GM21737 (cell line): ENCODE results near the gene B3GNT2.

Experiments used
- ATAC-seq: cut with Tn5 transposase; IDR thresholded peaks from one replicate; pipeline ENCODE4 v1.9.1; 2021; ENCODE audit warnings: mild to moderate bottlenecking, moderate library complexity; ENCODE audit not compliant: unreplicated experiment

Gene B3GNT2

GRCh38 chr2:62202729-62203128 is 6.8 kb downstream of the B3GNT2 start:
- ATAC-seq = no peak

GRCh38 chr2:62203459-62203858 is 7.5 kb downstream of the B3GNT2 start:
- ATAC-seq = no peak

GRCh38 chr2:62204998-62205496 is 9.1 kb downstream of the B3GNT2 start:
- ATAC-seq = no peak

- no peak for ATAC-seq
Measured at GRCh38 chr2:62205554-62205953, 9.6 kb downstream of the B3GNT2 start.

GRCh38 chr2:62206024-62206423 is 10.1 kb downstream of the B3GNT2 start:
- ATAC-seq = no peak

GRCh38 chr2:62207491-62207890 is 11.6 kb downstream of the B3GNT2 start:
- ATAC-seq = no peak

GRCh38 chr2:62208074-62208757 is 12.3 kb downstream of the B3GNT2 start:
- no peak for ATAC-seq

- ATAC-seq = no peak
Measured at GRCh38 chr2:62208758-62209114, 12.8 kb downstream of the B3GNT2 start.

GRCh38 chr2:62209427-62209991 is 13.6 kb downstream of the B3GNT2 start:
- ATAC-seq = no peak

- no peak for ATAC-seq
Measured at GRCh38 chr2:62215306-62216064, 19.6 kb downstream of the B3GNT2 start.

- no peak for ATAC-seq
Measured at GRCh38 chr2:62216113-62216512, 20.2 kb downstream of the B3GNT2 start.

- ATAC-seq = no peak
Measured at GRCh38 chr2:62216616-62217015, 20.7 kb downstream of the B3GNT2 start.

- ATAC-seq = no peak
Measured at GRCh38 chr2:62217421-62217820, 21.5 kb downstream of the B3GNT2 start.

GRCh38 chr2:62217970-62218369 is 22.1 kb downstream of the B3GNT2 start:
- no peak for ATAC-seq

GRCh38 chr2:62219407-62220159 is 23.7 kb downstream of the B3GNT2 start:
- ATAC-seq = no peak

GRCh38 chr2:62221141-62221540 is 25.2 kb downstream of the B3GNT2 start:
- no peak for ATAC-seq

GRCh38 chr2:62222171-62222570 is 26.3 kb downstream of the B3GNT2 start:
- no peak for ATAC-seq

GRCh38 chr2:62222674-62223073 is 26.8 kb downstream of the B3GNT2 start:
- ATAC-seq = no peak

GRCh38 chr2:62224976-62225375 is 29.1 kb downstream of the B3GNT2 start:
- ATAC-seq = no peak

- no peak for ATAC-seq
Measured at GRCh38 chr2:62227386-62228075, 31.6 kb downstream of the B3GNT2 start.
